CD4-positive, alpha-beta T cell (primary cell): ENCODE measurements around the gene PCBP1. TPM values are rescaled to one million over a fixed set of nuclear protein-coding genes. Genes with fewer than 3 reads are reported as not detected.
"Not testable (repeated sequence)": the region's sequence is repeated elsewhere in the genome, so short reads cannot be mapped to it uniquely, and the experiment has no call there.

ENCODE experiments used
- ATAC-seq: fragments of 200-7000 bp; cut with Tn5 transposase; one replicate; pipeline ENCODE4 v1.10.0; 2022; ENCODE audit warnings: mild to moderate bottlenecking; ENCODE audit not compliant: poor library complexity
- CTCF ChIA-PET: fragments of 350-600 bp; sonication (Branson Sonifier 250); formaldehyde crosslinking; loops from one replicate; lab custom pipeline; 2021; ENCODE audit warnings: antibody characterized with exemption, inconsistent platforms; lab: Charles Lee
- POLR2A ChIA-PET: fragments of 350-600 bp; sonication (Branson Sonifier 250); formaldehyde crosslinking; loops from one replicate; lab custom pipeline; 2021; ENCODE audit warnings: antibody characterized with exemption, inconsistent platforms; lab: Charles Lee
- DNase-seq, 14 experiments: peaks; one replicate each; pipeline ENCODE4 v3.0.0-alpha.2; 2013 to 2020; ENCODE audit warnings: mixed read lengths in 2 of 14
- H3K27ac ChIP-seq, 2 donors: one replicate each; pipeline versions ENCODE4 v1.5.1 to v1.7.0; 2013; ENCODE audit warnings: low read length in 2 of 2, low read depth in 1 of 2, mild to moderate bottlenecking in 1 of 2
- H3K27me3 ChIP-seq, 2 experiments: 1 replicate in 1 of 2; 2 replicates in 1 of 2; pipeline versions ENCODE4 v1.6.1 to v1.7.0; 2013; ENCODE audit warnings: low read length in 2 of 2, control low read depth in 1 of 2, mild to moderate bottlenecking in 1 of 2, moderate library complexity in 1 of 2; ENCODE audit not compliant: insufficient read depth in 2 of 2, control insufficient read depth in 1 of 2
- H3K36me3 ChIP-seq: one replicate; pipeline ENCODE4 v1.6.1; 2013; ENCODE audit warnings: low read length, control low read depth; ENCODE audit not compliant: insufficient read depth
- H3K4me1 ChIP-seq: one replicate; pipeline ENCODE4 v1.6.1; 2013; ENCODE audit warnings: low read length, control low read depth; ENCODE audit not compliant: insufficient read depth
- H3K4me3 ChIP-seq: one replicate; pipeline ENCODE4 v1.5.1; 2013; ENCODE audit warnings: mild to moderate bottlenecking, low read length, moderate library complexity
- H3K9me3 ChIP-seq, 2 experiments: 1 replicate in 1 of 2; 2 replicates in 1 of 2; pipeline versions ENCODE4 v1.6.1 to v1.7.0; 2013; ENCODE audit warnings: low read length in 2 of 2, mild to moderate bottlenecking in 2 of 2, control low read depth in 1 of 2, moderate library complexity in 1 of 2; ENCODE audit not compliant: control insufficient read depth in 1 of 2, insufficient read depth in 1 of 2
- H3K27ac Mint-ChIP-seq: one replicate; pipeline ENCODE4 v1.8.0; 2020; ENCODE audit warnings: mixed read lengths
- H3K27me3 Mint-ChIP-seq: one replicate; pipeline ENCODE4 v1.8.0; 2021; ENCODE audit warnings: mixed read lengths
- H3K36me3 Mint-ChIP-seq: one replicate; pipeline ENCODE4 v1.8.0; 2021; ENCODE audit warnings: low read depth, mixed read lengths
- H3K4me1 Mint-ChIP-seq: one replicate; pipeline ENCODE4 v1.8.0; 2021; ENCODE audit warnings: low read depth, mixed read lengths
- H3K4me3 Mint-ChIP-seq: one replicate; pipeline ENCODE4 v1.8.0; 2020; ENCODE audit warnings: mild to moderate bottlenecking, mixed read lengths
- H3K9me3 Mint-ChIP-seq: one replicate; pipeline ENCODE4 v1.8.0; 2020; ENCODE audit warnings: mixed read lengths
- CTCF ChIP-seq: fragments of 200-600 bp; IDR thresholded peaks from one replicate; pipeline ENCODE4 v1.8.0; 2022; ENCODE audit warnings: antibody characterized with exemption, mild to moderate bottlenecking
- intact Hi-C, 2 experiments: fragments of 100-400 bp; cut with DNase I in 1 of 2; cut with micrococcal nuclease in 1 of 2; formaldehyde crosslinking; loops; one replicate each; pipeline versions ENCODE4 v1.15.1 to v1.9.0; 2023 to 2025; cut with DNase I, micrococcal nuclease
- total RNA-seq, 174 experiments: library from RNA in 2 of 174; stranded (reverse) in 2 of 174; gene quantifications; one replicate each; pipeline ENCODE4 v1.2.3 and lab custom pipeline; 2021 to 2026

PCBP1 gene
- total RNA-seq, 2 experiments from 2014 or later = 228 to 233 TPM

GRCh38 chr2:70101174-70101573 is 13.9 kb downstream of the PCBP1 start:
- peaks cover 23% of the 10 kb centered on the region for H3K4me1 ChIP-seq
- intact Hi-C loops = no loop called here
- H3K27ac ChIP-seq = no peak overlapping the region
- H3K4me1 Mint-ChIP-seq = peaks cover 28% of the 10 kb centered on the region
- H3K27me3 Mint-ChIP-seq = no peaks in the 10 kb centered on the region
- no peaks in the 10 kb centered on the region for H3K9me3 ChIP-seq
- H3K27ac Mint-ChIP-seq = no peak overlapping the region
- DNase-seq (peak in 1 of 14 experiments; percentile 10), ATAC-seq (no peak)
- no peak overlapping the region for H3K4me3 ChIP-seq
- no peaks in the 10 kb centered on the region for H3K36me3 ChIP-seq
- no peaks in the 10 kb centered on the region for H3K9me3 Mint-ChIP-seq
- no peak for TF ChIP-seq CTCF
- no peak overlapping the region for H3K4me3 Mint-ChIP-seq
- no peaks in the 10 kb centered on the region for H3K36me3 Mint-ChIP-seq
- POLR2A ChIA-PET = interaction anchor here (1.2 kb wide), 1 partner anchor 21 kb away, joined by 7 read pairs; no protein-coding TSS in a partner anchor
- H3K27me3 ChIP-seq = no peaks in the 10 kb centered on the region
- CTCF ChIA-PET = no interaction called here

GRCh38 chr2:70101686-70102085 is 14.4 kb downstream of the PCBP1 start:
- H3K4me3 Mint-ChIP-seq, H3K27me3 Mint-ChIP-seq, H3K27ac ChIP-seq, H3K27ac Mint-ChIP-seq, ATAC-seq, H3K9me3 ChIP-seq, H3K36me3 ChIP-seq, intact Hi-C loops, H3K9me3 Mint-ChIP-seq, H3K27me3 ChIP-seq, H3K36me3 Mint-ChIP-seq, H3K4me3 ChIP-seq, CTCF ChIA-PET: not testable (repeated sequence)
- H3K4me1 ChIP-seq = peaks cover 19% of the 10 kb centered on the region
- peak in 1 of 14 experiments; percentile 21 for DNase-seq
- POLR2A ChIA-PET = interaction anchor here (0.9 kb wide), 1 partner anchor 11 kb away, joined by 3 read pairs; no protein-coding TSS in a partner anchor
- peaks cover 28% of the 10 kb centered on the region for H3K4me1 Mint-ChIP-seq

- ATAC-seq, H3K9me3 Mint-ChIP-seq, H3K4me3 ChIP-seq, H3K27me3 Mint-ChIP-seq, H3K27me3 ChIP-seq, H3K27ac ChIP-seq, H3K4me3 Mint-ChIP-seq, H3K27ac Mint-ChIP-seq, H3K36me3 ChIP-seq, H3K36me3 Mint-ChIP-seq, CTCF ChIA-PET, H3K9me3 ChIP-seq, intact Hi-C loops: not testable (repeated sequence)
- peak in 1 of 14 experiments; percentile 29 for DNase-seq
- H3K4me1 Mint-ChIP-seq = peaks cover 34% of the 10 kb centered on the region
- peaks cover 22% of the 10 kb centered on the region for H3K4me1 ChIP-seq
- POLR2A ChIA-PET = interaction anchor here (0.9 to 3.7 kb wide), 2 partner anchors 8 to 11 kb away, joined by 3 to 63 read pairs; no protein-coding TSS in a partner anchor
Observed at GRCh38 chr2:70102323-70102905, 15.1 kb downstream of the PCBP1 start.

- Histone ChIP-seq H3K27ac (peak overlapping the region; percentile 66 to 70), H3K4me3 (peak overlapping the region; percentile 18), H3K4me1 (peaks cover 32% of the 10 kb centered on the region), H3K9me3 (no peaks in the 10 kb centered on the region), H3K27me3 (no peaks in the 10 kb centered on the region), H3K36me3 (no peaks in the 10 kb centered on the region)
- intact Hi-C loops = loop anchor here in 1 of 2 experiments (1.0 kb wide), 1 partner anchor 8 kb away; no protein-coding TSS in a partner anchor
- ATAC-seq (peak; percentile 60), DNase-seq (peak in 6 of 14 experiments; percentile 23 to 75 (median 42))
- H3K4me3 Mint-ChIP-seq = peak overlapping the region; percentile 83
- H3K27ac Mint-ChIP-seq = peak overlapping the region; percentile 96
- H3K4me1 Mint-ChIP-seq = peaks cover 45% of the 10 kb centered on the region
- no peaks in the 10 kb centered on the region for H3K36me3 Mint-ChIP-seq
- H3K27me3 Mint-ChIP-seq = no peaks in the 10 kb centered on the region
- POLR2A ChIA-PET = interaction anchor here (0.7 to 13.8 kb wide), 11 partner anchors 9 to 210 kb away, joined by 3 to 232 read pairs (median 18); partner anchors contain the start of genes MXD1, PCBP1, SNRNP27 and SNRPG
- H3K9me3 Mint-ChIP-seq = no peaks in the 10 kb centered on the region
- CTCF ChIA-PET = interaction anchor here (1.1 to 1.6 kb wide), 3 partner anchors 21 to 39 kb away, joined by 3 to 8 read pairs (median 5); no protein-coding TSS in a partner anchor
- no peak for TF ChIP-seq CTCF
Observed at GRCh38 chr2:70103531-70104061, 16.3 kb downstream of the PCBP1 start.
